Fibroblast of villous mesenchyme (primary cell): ENCODE results near the gene MFSD2B. TPM values are rescaled to one million over a fixed set of nuclear protein-coding genes. Genes with fewer than 3 reads are reported as not detected.

ENCODE experiments used
- DNase-seq: peaks from one replicate; pipeline ENCODE4 v3.0.0-alpha.2; 2010; ENCODE audit warnings: low read depth
- H3K4me3 ChIP-seq: 2 replicates; pipeline ENCODE4 v1.5.1; 2011; ENCODE audit warnings: low read depth, mild to moderate bottlenecking, low read length
- total RNA-seq: library from RNA; depleted of rRNA; stranded (reverse); fragments of >200 nt; gene quantifications from 2 replicates; pipeline ENCODE4 v1.2.3, GENCODE V29; 2012
- TF ChIP-seq, protein P1 (sequence below): IDR thresholded peaks from 2 replicates; pipeline ENCODE4 v1.5.1; 2012; ENCODE audit warnings: low read depth, mild to moderate bottlenecking, low read length; ENCODE audit not compliant: insufficient read depth

MFSD2B gene
- total RNA-seq, 1 donor = under 0.01 TPM

- DNase-seq = peak; percentile 99
- H3K4me3 ChIP-seq = peak within 1 kb of the TSS; percentile 81
- TF ChIP-seq, protein P1, sequence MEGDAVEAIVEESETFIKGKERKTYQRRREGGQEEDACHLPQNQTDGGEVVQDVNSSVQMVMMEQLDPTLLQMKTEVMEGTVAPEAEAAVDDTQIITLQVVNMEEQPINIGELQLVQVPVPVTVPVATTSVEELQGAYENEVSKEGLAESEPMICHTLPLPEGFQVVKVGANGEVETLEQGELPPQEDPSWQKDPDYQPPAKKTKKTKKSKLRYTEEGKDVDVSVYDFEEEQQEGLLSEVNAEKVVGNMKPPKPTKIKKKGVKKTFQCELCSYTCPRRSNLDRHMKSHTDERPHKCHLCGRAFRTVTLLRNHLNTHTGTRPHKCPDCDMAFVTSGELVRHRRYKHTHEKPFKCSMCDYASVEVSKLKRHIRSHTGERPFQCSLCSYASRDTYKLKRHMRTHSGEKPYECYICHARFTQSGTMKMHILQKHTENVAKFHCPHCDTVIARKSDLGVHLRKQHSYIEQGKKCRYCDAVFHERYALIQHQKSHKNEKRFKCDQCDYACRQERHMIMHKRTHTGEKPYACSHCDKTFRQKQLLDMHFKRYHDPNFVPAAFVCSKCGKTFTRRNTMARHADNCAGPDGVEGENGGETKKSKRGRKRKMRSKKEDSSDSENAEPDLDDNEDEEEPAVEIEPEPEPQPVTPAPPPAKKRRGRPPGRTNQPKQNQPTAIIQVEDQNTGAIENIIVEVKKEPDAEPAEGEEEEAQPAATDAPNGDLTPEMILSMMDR = no peak
Measured at GRCh38 chr2:24046930-24047702, 37.2 kb downstream of the MFSD2B start, which contains the start of gene WDCP. TSS of gene WDCP (minus strand) at chr2:24047391. CDS start at chr2:24039494, 7,897 bp downstream.

GRCh38 chr2:24047703-24048033, 37.8 kb downstream of the MFSD2B start:
- TF ChIP-seq, protein P1 = no peak
- no peak for DNase-seq
- H3K4me3 ChIP-seq = no peak overlapping the region

DNA sequence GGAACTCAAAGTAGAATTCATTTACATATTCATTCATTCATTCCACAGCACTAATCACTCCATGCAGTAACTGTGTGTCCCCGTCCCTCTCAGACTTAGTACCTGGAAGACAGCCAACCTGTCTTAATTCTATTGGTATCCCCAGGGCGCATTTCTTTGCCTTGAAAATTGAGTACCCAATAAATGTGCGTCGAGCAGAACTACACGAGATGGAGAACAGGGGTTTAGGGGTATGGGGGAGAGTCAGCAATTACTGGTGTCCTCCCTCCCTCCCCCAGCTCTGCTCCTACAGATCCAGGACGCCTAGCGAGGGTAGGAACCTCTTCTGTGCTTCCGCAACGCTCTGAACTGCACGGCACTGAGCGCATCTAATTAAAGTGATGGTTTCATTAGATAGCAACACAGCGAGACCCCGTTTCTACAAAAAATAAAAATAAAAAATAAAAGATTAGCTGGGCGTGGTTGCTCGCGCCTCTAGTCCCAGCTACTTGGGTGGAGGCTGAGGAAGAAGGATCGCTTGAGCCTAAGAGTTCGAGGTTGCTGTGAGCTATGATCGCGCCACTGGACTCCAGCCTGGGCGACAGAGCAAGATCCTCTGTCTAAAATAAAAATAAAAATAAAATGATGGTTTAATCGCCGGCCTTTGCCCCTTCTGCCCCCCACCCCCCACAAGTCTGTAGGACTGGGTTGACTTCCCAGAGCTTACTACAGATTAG, 39.0 kb downstream of the MFSD2B start:
- peak overlapping the region; percentile 73 for H3K4me3 ChIP-seq
- no peak for DNase-seq
- TF ChIP-seq, protein P1 = no peak

GRCh38 chr2:24049485-24050021, 39.7 kb downstream of the MFSD2B start, which contains the start of gene FKBP1B:
TSS of gene FKBP1B (plus strand) at chr2:24049741. CDS start at chr2:24049850, 109 bp downstream.
- DNase-seq = peak; percentile 46
- TF ChIP-seq, protein P1 = no peak
- peak within 1 kb of the TSS; percentile 73 for H3K4me3 ChIP-seq

DNA sequence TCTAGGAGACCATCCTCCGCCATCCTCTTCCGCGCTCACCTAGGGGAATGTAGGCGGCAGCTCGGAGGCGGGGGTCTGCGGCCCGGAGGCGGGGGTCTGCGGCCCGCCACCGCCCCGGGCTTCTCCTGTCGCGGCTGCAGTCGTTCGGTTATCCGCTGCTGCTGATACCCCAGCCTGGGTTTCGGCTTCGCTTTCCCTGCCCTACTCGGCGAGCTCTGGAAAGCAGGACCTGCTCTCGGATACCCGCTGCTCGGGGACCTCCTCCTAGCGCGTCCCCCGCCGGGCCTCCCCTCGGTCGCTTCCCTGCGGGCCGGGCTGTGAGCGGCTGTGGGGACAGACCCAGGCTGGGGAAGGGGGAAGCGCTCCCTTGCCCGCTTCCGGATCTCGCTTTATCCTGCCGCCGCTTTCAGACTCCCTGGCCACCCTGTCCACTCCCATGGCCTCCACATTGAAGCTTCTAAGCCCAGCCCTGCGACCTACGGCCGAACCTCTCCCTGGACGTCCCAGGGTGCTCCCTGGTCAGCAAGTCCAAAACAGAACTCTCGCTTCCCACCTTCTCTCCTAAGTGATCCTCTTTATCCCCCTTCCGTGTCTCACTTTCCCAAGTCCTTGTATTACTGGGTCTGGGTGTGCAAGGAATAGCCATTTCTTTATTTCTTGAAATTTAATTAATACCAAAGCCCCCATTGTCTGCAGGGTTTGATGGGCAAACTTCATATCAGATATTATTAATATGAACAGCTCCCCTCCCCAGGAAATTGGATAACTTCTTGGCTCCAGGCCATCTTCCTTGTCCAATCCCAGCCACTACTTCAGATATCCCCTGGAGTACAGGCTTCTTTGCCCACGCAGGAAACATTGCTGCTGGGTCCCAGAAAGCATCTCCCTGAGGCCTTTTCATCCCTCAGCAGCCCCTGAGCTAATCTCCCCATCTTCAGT, 40.4 kb downstream of the MFSD2B start:
- TF ChIP-seq, protein P1 = no peak
- DNase-seq = peak; percentile 8
- H3K4me3 ChIP-seq = peak overlapping the region; percentile 73

DNA sequence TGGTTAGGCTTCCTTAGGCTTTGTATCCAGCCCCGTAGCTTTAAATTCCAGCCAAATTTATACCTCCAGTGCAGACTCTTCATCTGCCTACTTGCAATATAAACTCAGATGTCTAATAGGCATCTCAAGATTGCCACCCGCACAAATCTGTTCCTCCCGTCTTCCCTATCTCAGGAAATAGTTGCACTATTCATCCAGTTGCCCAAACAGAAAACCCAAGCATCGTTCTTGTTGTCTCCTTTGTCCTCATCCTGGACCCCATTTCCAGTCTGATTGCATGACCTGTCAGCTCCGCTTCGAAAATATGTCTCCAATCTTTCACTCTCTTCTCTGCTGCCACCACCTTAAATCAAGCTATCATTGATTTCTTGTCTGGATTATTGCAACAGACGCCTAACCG, 41.9 kb downstream of the MFSD2B start:
- DNase-seq = no peak
- H3K4me3 ChIP-seq = no peak overlapping the region
- TF ChIP-seq, protein P1 = no peak
